Caco-2 (cell line): ENCODE results near the gene ECE1. TPM values are rescaled to one million over a fixed set of nuclear protein-coding genes. Genes with fewer than 3 reads are reported as not detected.

ENCODE experiments used
- BruUV-seq: library from RNA; stranded (reverse); fragments of 400-500 nt; replicated peaks from 2 replicates; lab custom pipeline; 2021; lab: Mats Ljungman, UMichigan
- CTCF ChIA-PET: fragments of 300-600 bp; sonication (Branson Sonifier 250); formaldehyde crosslinking; loops from one replicate; lab custom pipeline; 2022; ENCODE audit warnings: antibody characterized with exemption; lab: Charles Lee
- POLR2A ChIA-PET: fragments of 300-600 bp; sonication (Branson Sonifier 250); formaldehyde crosslinking; loops from one replicate; lab custom pipeline; 2022; ENCODE audit warnings: antibody characterized with exemption; lab: Charles Lee
- DNase-seq, 2 experiments: peaks; one replicate each; pipeline versions ENCODE4 v3.0.0 to v3.0.0-alpha.2; 2020 to 2022
- H3K27me3 ChIP-seq: replicated peaks from 2 replicates; pipeline ENCODE4 v1.6.0; 2011; ENCODE audit warnings: low read length; ENCODE audit not compliant: control insufficient read depth, insufficient read depth
- H3K36me3 ChIP-seq: 2 replicates; pipeline ENCODE4 v1.5.1; 2011; ENCODE audit warnings: low read length; ENCODE audit not compliant: control insufficient read depth, insufficient read depth
- H3K4me1 ChIP-seq: fragments of 250-450 bp; sonication (Bioruptor Pico); 2 replicates; pipeline ENCODE4 v1.5.1; 2020; ENCODE audit warnings: mild to moderate bottlenecking
- H3K4me3 ChIP-seq: 2 replicates; pipeline ENCODE4 v1.5.1; 2011; ENCODE audit warnings: low read depth, mild to moderate bottlenecking, control low read depth, low read length
- H3K9me3 ChIP-seq: fragments of 250-450 bp; sonication (Bioruptor Pico); 2 replicates; pipeline ENCODE4 v1.5.1; 2020; ENCODE audit warnings: mild to moderate bottlenecking, moderate library complexity
- H3K27ac Mint-ChIP-seq: one replicate; pipeline ENCODE4 v1.8.0; 2022; ENCODE audit warnings: mixed read lengths; ENCODE audit not compliant: unreplicated experiment
- H3K27me3 Mint-ChIP-seq: one replicate; pipeline ENCODE4 v1.8.0; 2022; ENCODE audit warnings: mixed read lengths; ENCODE audit not compliant: insufficient read depth, unreplicated experiment
- H3K36me3 Mint-ChIP-seq: one replicate; pipeline ENCODE4 v1.8.0; 2022; ENCODE audit warnings: mild to moderate bottlenecking, mixed read lengths; ENCODE audit not compliant: insufficient read depth, unreplicated experiment
- H3K4me1 Mint-ChIP-seq: one replicate; pipeline ENCODE4 v1.8.0; 2022; ENCODE audit warnings: low read depth, mixed read lengths; ENCODE audit not compliant: unreplicated experiment
- H3K4me3 Mint-ChIP-seq: one replicate; pipeline ENCODE4 v1.8.0; 2022; ENCODE audit warnings: mild to moderate bottlenecking, moderate library complexity, mixed read lengths; ENCODE audit not compliant: unreplicated experiment
- H3K9me3 Mint-ChIP-seq: one replicate; pipeline ENCODE4 v1.8.0; 2022; ENCODE audit warnings: mixed read lengths; ENCODE audit not compliant: unreplicated experiment
- CTCF ChIP-seq, 2 experiments: fragments of 200-600 bp in 1 of 2; IDR thresholded peaks; 1 replicate in 1 of 2; 2 replicates in 1 of 2; pipeline versions ENCODE4 v1.5.1 to v1.8.0; 2011 to 2022; ENCODE audit warnings: antibody characterized with exemption in 1 of 2, control low read depth in 1 of 2, inconsistent platforms in 1 of 2, low read depth in 1 of 2, low read length in 1 of 2, mild to moderate bottlenecking in 1 of 2, moderate library complexity in 1 of 2; ENCODE audit not compliant: insufficient read depth in 1 of 2, severe bottlenecking in 1 of 2, unreplicated experiment in 1 of 2
- intact Hi-C: fragments of 100-400 bp; cut with micrococcal nuclease; formaldehyde crosslinking; loops from one replicate; pipeline ENCODE4 v1.10.0; 2022; ENCODE audit not compliant: unreplicated experiment
- total RNA-seq: library from RNA; stranded (reverse); gene quantifications from 2 replicates; pipeline ENCODE4 v1.2.3, GENCODE V29; 2022

Gene ECE1
- total RNA-seq, 1 experiment from 2014 or later, result 50.2 TPM

DNA sequence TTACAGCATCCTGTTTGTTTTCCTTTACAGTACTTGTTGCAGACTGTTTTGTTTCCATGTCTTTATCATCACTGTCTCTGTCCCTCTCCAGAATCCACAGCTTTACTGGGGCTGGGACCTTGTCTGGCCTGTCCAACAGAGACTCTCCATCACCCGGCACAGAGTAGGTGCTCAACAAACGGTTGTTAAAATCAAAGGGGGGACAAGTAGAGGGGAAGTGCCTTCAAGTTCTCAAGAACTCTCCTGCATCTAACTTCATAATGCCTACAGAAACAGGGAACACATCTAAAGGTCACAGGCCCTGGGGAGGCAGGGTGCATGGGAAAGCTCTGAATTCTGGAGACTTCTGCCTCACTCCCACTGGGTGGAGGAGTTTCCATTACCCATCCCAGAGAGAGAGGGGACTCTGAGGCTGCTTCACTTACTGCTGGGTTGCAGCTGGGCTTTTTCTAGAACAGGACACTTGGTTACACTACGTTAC is 2.3 kb upstream of the ECE1 start:
- CTCF ChIA-PET, result interaction anchor here (1.0 kb wide), 1 partner anchor 22 kb away, joined by 5 read pairs; no protein-coding TSS in a partner anchor
- Mint-ChIP-seq H3K4me1 (no peaks in the 10 kb centered on the region), H3K27me3 (no peaks in the 10 kb centered on the region), H3K27ac (no peak overlapping the region), H3K36me3 (peaks cover 7% of the 10 kb centered on the region), H3K9me3 (no peaks in the 10 kb centered on the region), H3K4me3 (peak overlapping the region; percentile 1)
- Histone ChIP-seq H3K4me1 (no peaks in the 10 kb centered on the region), H3K36me3 (no peaks in the 10 kb centered on the region), H3K27me3 (no peaks in the 10 kb centered on the region), H3K9me3 (no peaks in the 10 kb centered on the region), H3K4me3 (no peak overlapping the region)
- no peak for TF ChIP-seq CTCF (IDR thresholded peaks at IDR 0.05; ENCODE audit: insufficient read depth in 1 of 2, low read depth in 1 of 2, low read length in 1 of 2, severe bottlenecking in 1 of 2, unreplicated experiment in 1 of 2)
- intact Hi-C loops, result no loop called here
- no TSS peak for BruUV-seq
- DNase-seq, result no peak
- POLR2A ChIA-PET, result no interaction called here

DNA sequence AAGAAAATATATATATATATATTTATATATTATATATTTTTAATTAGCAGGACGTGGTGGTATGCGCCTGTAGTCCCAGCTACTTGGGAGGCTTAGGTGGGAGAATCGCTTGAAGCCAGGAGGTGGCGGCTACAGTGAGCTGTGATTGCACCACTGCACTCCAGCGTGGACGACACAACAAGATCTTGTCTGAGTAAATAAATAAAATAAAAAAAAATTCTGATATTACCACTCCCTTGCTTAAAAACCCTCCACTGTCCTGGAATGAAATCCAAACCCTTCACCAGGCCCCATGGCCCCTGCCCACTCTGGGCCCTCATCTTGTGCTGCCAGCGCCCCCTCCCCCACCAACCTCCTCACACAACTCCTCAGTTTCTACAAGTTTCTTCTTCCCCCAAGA is 1.7 kb upstream of the ECE1 start:
- Histone ChIP-seq H3K27me3 (no peaks in the 10 kb centered on the region), H3K4me3 (no peak overlapping the region), H3K4me1 (no peaks in the 10 kb centered on the region), H3K36me3 (no peaks in the 10 kb centered on the region), H3K9me3 (no peaks in the 10 kb centered on the region)
- Mint-ChIP-seq H3K27ac (no peak overlapping the region), H3K4me1 (no peaks in the 10 kb centered on the region), H3K36me3 (peaks cover 7% of the 10 kb centered on the region), H3K27me3 (no peaks in the 10 kb centered on the region), H3K9me3 (no peaks in the 10 kb centered on the region), H3K4me3 (peak overlapping the region; percentile 1)
- intact Hi-C loops, result no loop called here
- no TSS peak for BruUV-seq
- POLR2A ChIA-PET, result no interaction called here
- DNase-seq, result no peak
- TF ChIP-seq CTCF (IDR thresholded peaks at IDR 0.05; ENCODE audit: insufficient read depth in 1 of 2, low read depth in 1 of 2, low read length in 1 of 2, severe bottlenecking in 1 of 2, unreplicated experiment in 1 of 2), result no peak
- CTCF ChIA-PET, result interaction anchor here (1.0 kb wide), 1 partner anchor 22 kb away, joined by 5 read pairs; no protein-coding TSS in a partner anchor

DNA sequence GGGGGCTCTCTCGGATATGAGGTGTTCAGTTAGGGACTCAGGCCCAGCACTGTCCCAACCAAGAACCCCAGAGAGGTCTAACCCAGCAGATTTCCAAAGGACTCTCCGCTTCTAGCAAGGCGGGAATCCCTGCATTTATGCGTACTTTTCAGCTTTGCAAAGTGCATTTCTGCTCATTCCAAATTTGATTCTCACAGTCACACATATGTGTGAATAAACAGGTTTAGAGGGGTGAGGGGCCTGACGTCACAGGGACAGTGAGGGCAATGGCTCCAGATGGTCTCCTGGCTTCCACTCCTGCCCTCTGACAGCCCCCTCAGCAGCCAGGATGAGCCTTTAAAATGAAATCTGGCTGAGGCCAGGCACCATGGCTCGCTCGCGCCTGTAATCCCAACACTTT is 921 bp upstream of the ECE1 start:
- peaks cover 7% of the 10 kb centered on the region for H3K36me3 Mint-ChIP-seq
- no peaks in the 10 kb centered on the region for H3K9me3 Mint-ChIP-seq
- ChIA-PET CTCF (no interaction called here), POLR2A (interaction anchor here (1.0 kb wide), 1 partner anchor 54 kb away, joined by 3 read pairs; no protein-coding TSS in a partner anchor)
- Histone ChIP-seq H3K27me3 (no peaks in the 10 kb centered on the region), H3K4me1 (no peaks in the 10 kb centered on the region), H3K36me3 (no peaks in the 10 kb centered on the region), H3K4me3 (peak overlapping the region; percentile 89), H3K9me3 (no peaks in the 10 kb centered on the region)
- no peak for DNase-seq
- no TSS peak for BruUV-seq
- H3K4me3 Mint-ChIP-seq, result peak overlapping the region; percentile 74
- no peak for TF ChIP-seq CTCF (IDR thresholded peaks at IDR 0.05; ENCODE audit: insufficient read depth in 1 of 2, low read depth in 1 of 2, low read length in 1 of 2, severe bottlenecking in 1 of 2, unreplicated experiment in 1 of 2)
- no peak overlapping the region for H3K27ac Mint-ChIP-seq
- H3K4me1 Mint-ChIP-seq, result no peaks in the 10 kb centered on the region
- no peaks in the 10 kb centered on the region for H3K27me3 Mint-ChIP-seq
- intact Hi-C loops, result no loop called here
